ENCODE measurements around the gene PSD. TPM values are rescaled to one million over a fixed set of nuclear protein-coding genes. Genes with fewer than 3 reads are reported as not detected.

Gene PSD
- 3.4 and 3.6 TPM in 2 replicates for total RNA-seq (2021)
- long read RNA-seq, partial matches to known transcripts = 1 of 2 reads
- long read RNA-seq, other reads (novel, unspliced or antisense) = 1 of 2 reads

- Histone ChIP-seq H2AFZ (ENCODE audit: low read length) (no peak within 1 kb of the TSS), H3K27me3 (ENCODE audit: insufficient read depth, low read length) (no peaks in the 10 kb centered on the region), H3K4me2 (ENCODE audit: insufficient read depth, insufficient read length, low read length) (peak within 1 kb of the TSS; percentile 74), H3K4ac (ENCODE audit: low read depth, low read length) (no peak within 1 kb of the TSS), H3K4me1 (ENCODE audit: insufficient read depth, low read length) (peaks cover 2% of the 10 kb centered on the region; the same call in 1 of the 2 replicates), H3K9ac (ENCODE audit: extremely low read depth, insufficient read length, low read length) (no peak within 1 kb of the TSS), H2BK20ac (ENCODE audit: low read depth, low read length, poor library complexity, severe bottlenecking) (no peak within 1 kb of the TSS), H3K79me2 (ENCODE audit: insufficient read depth, low read length) (no peaks in the 10 kb centered on the region), H4K5ac (ENCODE audit: insufficient read length, low read depth, low read length) (no peak within 1 kb of the TSS), H3K14ac (ENCODE audit: insufficient read depth, low read length) (no peak within 1 kb of the TSS), H3K23me2 (ENCODE audit: insufficient read length, low read depth, low read length, poor library complexity, severe bottlenecking) (peaks cover 35% of the 10 kb centered on the region), H4K91ac (ENCODE audit: insufficient read length, low read depth, low read length) (no peak within 1 kb of the TSS), H4K8ac (replicated peaks; ENCODE audit: insufficient read length, low read depth, low read length) (no peak within 1 kb of the TSS), H3K9me3 (ENCODE audit: control insufficient read depth, low read depth, low read length) (no peaks in the 10 kb centered on the region), H2BK12ac (ENCODE audit: insufficient read length, low read depth, low read length) (no peak within 1 kb of the TSS), H3K23ac (ENCODE audit: insufficient read length, low read depth, low read length) (no peak within 1 kb of the TSS), H3K79me1 (ENCODE audit: insufficient read depth, low read depth, low read length, poor library complexity, severe bottlenecking) (no peaks in the 10 kb centered on the region), H2BK15ac (ENCODE audit: low read depth, low read length) (no peak within 1 kb of the TSS), H3K56ac (ENCODE audit: insufficient read length, low read depth, low read length) (no peak within 1 kb of the TSS), H3T11ph (ENCODE audit: low read length) (no peak within 1 kb of the TSS), H2AK5ac (ENCODE audit: insufficient read length, low read length) (no peak within 1 kb of the TSS), H2BK120ac (ENCODE audit: low read depth, low read length, poor library complexity, severe bottlenecking) (no peak within 1 kb of the TSS), H4K20me1 (ENCODE audit: control insufficient read depth, insufficient read depth, insufficient read length) (no peaks in the 10 kb centered on the region), H3K18ac (ENCODE audit: insufficient read length, low read depth, low read length) (peak within 1 kb of the TSS; percentile 58), H3K27ac (ENCODE audit: insufficient read length, low read depth, low read length) (no peak within 1 kb of the TSS), H2BK5ac (ENCODE audit: insufficient read length, low read length) (no peak within 1 kb of the TSS)
- Mint-ChIP-seq H3K4me3 (peak within 1 kb of the TSS; percentile 92 to 97), H3K9me3 (no peaks in the 10 kb centered on the region; a peak in 1 of 5 replicates), H3K27me3 (ENCODE audit: low read depth) (peaks cover 31% of the 10 kb centered on the region), H3K4me1 (peaks cover 19 to 37% of the 10 kb centered on the region in 2 experiments), H3K27ac (peak within 1 kb of the TSS in 2 of 3 experiments; percentile 60 to 96; a peak in 4 of 7 replicates), H3K36me3 (ENCODE audit: insufficient read depth in 1 of 3, low read depth in 3 of 3) (peaks cover 6 to 9% (median 9%) of the 10 kb centered on the region in 3 experiments; a peak in 4 of 7 replicates)
- TF ChIP-seq, protein P1, sequence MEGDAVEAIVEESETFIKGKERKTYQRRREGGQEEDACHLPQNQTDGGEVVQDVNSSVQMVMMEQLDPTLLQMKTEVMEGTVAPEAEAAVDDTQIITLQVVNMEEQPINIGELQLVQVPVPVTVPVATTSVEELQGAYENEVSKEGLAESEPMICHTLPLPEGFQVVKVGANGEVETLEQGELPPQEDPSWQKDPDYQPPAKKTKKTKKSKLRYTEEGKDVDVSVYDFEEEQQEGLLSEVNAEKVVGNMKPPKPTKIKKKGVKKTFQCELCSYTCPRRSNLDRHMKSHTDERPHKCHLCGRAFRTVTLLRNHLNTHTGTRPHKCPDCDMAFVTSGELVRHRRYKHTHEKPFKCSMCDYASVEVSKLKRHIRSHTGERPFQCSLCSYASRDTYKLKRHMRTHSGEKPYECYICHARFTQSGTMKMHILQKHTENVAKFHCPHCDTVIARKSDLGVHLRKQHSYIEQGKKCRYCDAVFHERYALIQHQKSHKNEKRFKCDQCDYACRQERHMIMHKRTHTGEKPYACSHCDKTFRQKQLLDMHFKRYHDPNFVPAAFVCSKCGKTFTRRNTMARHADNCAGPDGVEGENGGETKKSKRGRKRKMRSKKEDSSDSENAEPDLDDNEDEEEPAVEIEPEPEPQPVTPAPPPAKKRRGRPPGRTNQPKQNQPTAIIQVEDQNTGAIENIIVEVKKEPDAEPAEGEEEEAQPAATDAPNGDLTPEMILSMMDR (conservative IDR thresholded peaks at IDR 0.05) = no peak; the same call in 2 of the 3 replicates
- WGBS (ENCODE audit: extremely low coverage, insufficient read length, low lambda C conversion rate) = no CpG with 5 or more reads among the region's 45 CpGs
- DNase-seq = peak; percentile 78
Measured at GRCh38 chr10:102418622-102419268, at the start of gene PSD. Gene PSD (minus strand): TSS chr10:102418785. CDS start chr10:102417038, 1,747 bp downstream.

Data from H9 (cell line).